ENCODE data around the gene GCN1.

GRCh38 chr12:120200364-120200800 is 5.9 kb upstream of the GCN1 start:
- TF ChIP-seq CTCF (IDR thresholded peaks at IDR 0.05; ENCODE audit: insufficient read depth, low read depth, low read length) (no peak), EZH2 (IDR thresholded peaks at IDR 0.05; ENCODE audit: insufficient read depth, low read length) (no peak)
